Fibroblast of lung (primary cell): ENCODE data around the gene WASF3. TPM values are rescaled to one million over a fixed set of nuclear protein-coding genes. Genes with fewer than 3 reads are reported as not detected.
A peak's percentile ranks its signal among the peaks of the same experiment; 100 is the strongest.

ENCODE experiments used
- DNase-seq, 2 donors: peaks; one replicate each; pipeline versions ENCODE4 v3.0.0 to v3.0.0-alpha.2; 2010; ENCODE audit warnings: low read depth in 2 of 2
- H2AFZ ChIP-seq: 2 replicates; pipeline ENCODE4 v1.5.1; 2012; ENCODE audit warnings: low read length, control low read depth, inconsistent platforms
- H3K27ac ChIP-seq: 2 replicates; pipeline ENCODE4 v1.5.1; 2011; ENCODE audit warnings: low read length, control low read depth; ENCODE audit not compliant: insufficient read depth
- H3K27me3 ChIP-seq: 2 replicates; pipeline ENCODE4 v1.5.1; 2011; ENCODE audit warnings: mild to moderate bottlenecking, low read length; ENCODE audit not compliant: control insufficient read depth, insufficient read depth
- H3K36me3 ChIP-seq: 2 replicates; pipeline ENCODE4 v1.5.1; 2011; ENCODE audit warnings: low read length; ENCODE audit not compliant: control insufficient read depth, insufficient read depth
- H3K4me1 ChIP-seq: 2 replicates; pipeline ENCODE4 v1.5.1; 2011; ENCODE audit warnings: low read length; ENCODE audit not compliant: control insufficient read depth, insufficient read depth; ENCODE audit errors: extremely low read depth
- H3K4me2 ChIP-seq: 2 replicates; pipeline ENCODE4 v1.5.1; 2011; ENCODE audit warnings: low read length, control low read depth; ENCODE audit not compliant: insufficient read depth; ENCODE audit errors: extremely low read depth
- H3K4me3 ChIP-seq, 4 experiments: fragments of 200-600 bp in 1 of 4; sonication (generic) in 1 of 4; replicated peaks in 1 of 4; 2 replicates each; pipeline ENCODE4 v1.5.1; 2011 to 2016; ENCODE audit warnings: low read length in 4 of 4, low read depth in 3 of 4, mild to moderate bottlenecking in 3 of 4, control low read depth in 2 of 4, inconsistent platforms in 1 of 4, mixed read lengths in 1 of 4; ENCODE audit not compliant: insufficient read depth in 1 of 4; ENCODE audit errors: control extremely low read depth in 1 of 4
- H3K79me2 ChIP-seq: 2 replicates; pipeline ENCODE4 v1.5.1; 2012; ENCODE audit warnings: mild to moderate bottlenecking, low read length, inconsistent platforms; ENCODE audit not compliant: control insufficient read depth, insufficient read depth
- H3K9ac ChIP-seq: 2 replicates; pipeline ENCODE4 v1.5.1; 2011; ENCODE audit warnings: mild to moderate bottlenecking, low read length, control low read depth; ENCODE audit not compliant: insufficient read depth
- H3K9me3 ChIP-seq: 2 replicates; pipeline ENCODE4 v1.5.1; 2012; ENCODE audit warnings: low read depth, low read length; ENCODE audit not compliant: control insufficient read depth, insufficient read depth
- H4K20me1 ChIP-seq: 2 replicates; pipeline ENCODE4 v1.5.1; 2011; ENCODE audit warnings: low read length; ENCODE audit not compliant: control insufficient read depth, insufficient read depth; ENCODE audit errors: extremely low read depth
- EZH2 ChIP-seq: IDR thresholded peaks from 2 replicates; pipeline ENCODE4 v1.5.1; 2012; ENCODE audit warnings: low read length, control low read depth, mild to moderate bottlenecking; ENCODE audit errors: missing control alignments
- polyA plus RNA-seq, 2 donors: library from polyadenylated mRNA; depleted of rRNA in 1 of 2; stranded (reverse) in 1 of 2; unstranded in 1 of 2; fragments of >200 nt; gene quantifications; 2 replicates each; pipeline ENCODE4 v1.2.1, GENCODE V29; 2011 to 2012; ENCODE audit warnings: missing spikeins in 1 of 2
- total RNA-seq: library from RNA; depleted of rRNA; stranded (reverse); fragments of >200 nt; gene quantifications from 2 replicates; pipeline ENCODE4 v1.2.1, GENCODE V29; 2014
- TF ChIP-seq, protein P1 (sequence below), 2 donors: IDR thresholded peaks in 1 of 2; conservative IDR thresholded peaks in 1 of 2; 1 replicate in 1 of 2; 2 replicates in 1 of 2; pipeline ENCODE4 v1.5.1; 2011 to 2012; ENCODE audit warnings: low read length in 2 of 2, control low read depth in 1 of 2, inconsistent platforms in 1 of 2, low read depth in 1 of 2, mild to moderate bottlenecking in 1 of 2

Gene WASF3
- total and polyA plus RNA-seq, 2 donors (not counting 1 experiment from before 2014, with no cell fraction given), result 18.2 to 19.5 TPM

DNA sequence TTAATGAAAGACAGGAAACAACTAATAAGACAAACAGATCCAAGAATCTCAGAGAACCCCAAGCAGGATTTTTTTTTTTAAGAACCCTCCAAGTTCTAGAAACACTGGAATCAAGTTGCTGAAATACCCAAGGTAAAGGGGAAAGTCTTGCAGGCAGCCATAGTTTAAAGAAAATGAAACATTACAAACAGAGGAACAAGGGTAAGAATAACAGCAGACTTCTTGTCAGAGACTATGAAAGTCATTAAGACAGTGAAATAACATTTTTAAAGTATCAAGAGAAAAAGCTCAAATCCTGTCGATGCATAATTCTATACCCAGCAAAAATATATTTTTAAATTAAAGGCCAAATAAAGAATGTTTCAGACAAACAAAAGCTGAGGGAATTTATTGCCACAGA, 67.1 kb downstream of the WASF3 start:
- H3K4me3 ChIP-seq, result no peak overlapping the region
- TF ChIP-seq EZH2, result no peak
- TF ChIP-seq, protein P1, sequence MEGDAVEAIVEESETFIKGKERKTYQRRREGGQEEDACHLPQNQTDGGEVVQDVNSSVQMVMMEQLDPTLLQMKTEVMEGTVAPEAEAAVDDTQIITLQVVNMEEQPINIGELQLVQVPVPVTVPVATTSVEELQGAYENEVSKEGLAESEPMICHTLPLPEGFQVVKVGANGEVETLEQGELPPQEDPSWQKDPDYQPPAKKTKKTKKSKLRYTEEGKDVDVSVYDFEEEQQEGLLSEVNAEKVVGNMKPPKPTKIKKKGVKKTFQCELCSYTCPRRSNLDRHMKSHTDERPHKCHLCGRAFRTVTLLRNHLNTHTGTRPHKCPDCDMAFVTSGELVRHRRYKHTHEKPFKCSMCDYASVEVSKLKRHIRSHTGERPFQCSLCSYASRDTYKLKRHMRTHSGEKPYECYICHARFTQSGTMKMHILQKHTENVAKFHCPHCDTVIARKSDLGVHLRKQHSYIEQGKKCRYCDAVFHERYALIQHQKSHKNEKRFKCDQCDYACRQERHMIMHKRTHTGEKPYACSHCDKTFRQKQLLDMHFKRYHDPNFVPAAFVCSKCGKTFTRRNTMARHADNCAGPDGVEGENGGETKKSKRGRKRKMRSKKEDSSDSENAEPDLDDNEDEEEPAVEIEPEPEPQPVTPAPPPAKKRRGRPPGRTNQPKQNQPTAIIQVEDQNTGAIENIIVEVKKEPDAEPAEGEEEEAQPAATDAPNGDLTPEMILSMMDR (conservative IDR thresholded peaks at IDR 0.05 in 1 of 2, IDR thresholded peaks at IDR 0.05 in 1 of 2; ENCODE audit: low read depth in 1 of 2, low read length in 2 of 2), result no peak
- no peak overlapping the region for H3K27ac ChIP-seq
- DNase-seq, result no peak
- H3K9me3 ChIP-seq, result no peaks in the 10 kb centered on the region
- no peak overlapping the region for H3K9ac ChIP-seq
- no peaks in the 10 kb centered on the region for H3K36me3 ChIP-seq
- no peaks in the 10 kb centered on the region for H3K27me3 ChIP-seq
- H3K4me2 ChIP-seq, result no peak overlapping the region
- no peak overlapping the region for H2AFZ ChIP-seq
- H4K20me1 ChIP-seq, result no peaks in the 10 kb centered on the region
- no peaks in the 10 kb centered on the region for H3K4me1 ChIP-seq
- H3K79me2 ChIP-seq, result no peaks in the 10 kb centered on the region

DNA sequence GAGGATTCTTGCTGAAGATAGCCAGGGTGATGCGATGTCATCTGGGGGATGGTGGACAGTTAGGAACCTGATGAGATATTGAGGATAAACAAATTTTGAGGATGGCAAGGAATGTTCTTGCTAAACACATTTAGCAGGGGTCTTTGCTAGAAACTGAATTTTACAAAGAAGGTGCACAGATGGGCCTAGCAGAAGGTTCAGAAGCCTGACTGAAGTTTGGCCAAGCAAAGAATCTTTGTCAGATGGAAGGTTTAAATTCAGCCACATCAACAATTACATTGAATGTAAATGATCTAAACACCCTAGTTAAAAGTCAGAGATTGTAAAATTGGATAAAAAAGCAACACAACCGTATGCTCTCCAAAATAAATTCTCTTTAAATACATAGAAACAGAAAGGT, 68.8 kb downstream of the WASF3 start:
- H3K9me3 ChIP-seq, result no peaks in the 10 kb centered on the region
- no peak overlapping the region for H2AFZ ChIP-seq
- H3K9ac ChIP-seq, result no peak overlapping the region
- H3K27me3 ChIP-seq, result no peaks in the 10 kb centered on the region
- H3K27ac ChIP-seq, result no peak overlapping the region
- H3K4me1 ChIP-seq, result no peaks in the 10 kb centered on the region
- TF ChIP-seq, protein P1 (conservative IDR thresholded peaks at IDR 0.05 in 1 of 2, IDR thresholded peaks at IDR 0.05 in 1 of 2; ENCODE audit: low read depth in 1 of 2, low read length in 2 of 2), result no peak
- H3K79me2 ChIP-seq, result no peaks in the 10 kb centered on the region
- no peaks in the 10 kb centered on the region for H3K36me3 ChIP-seq
- H4K20me1 ChIP-seq, result no peaks in the 10 kb centered on the region
- DNase-seq, result no peak
- no peak overlapping the region for H3K4me3 ChIP-seq
- no peak overlapping the region for H3K4me2 ChIP-seq

DNA sequence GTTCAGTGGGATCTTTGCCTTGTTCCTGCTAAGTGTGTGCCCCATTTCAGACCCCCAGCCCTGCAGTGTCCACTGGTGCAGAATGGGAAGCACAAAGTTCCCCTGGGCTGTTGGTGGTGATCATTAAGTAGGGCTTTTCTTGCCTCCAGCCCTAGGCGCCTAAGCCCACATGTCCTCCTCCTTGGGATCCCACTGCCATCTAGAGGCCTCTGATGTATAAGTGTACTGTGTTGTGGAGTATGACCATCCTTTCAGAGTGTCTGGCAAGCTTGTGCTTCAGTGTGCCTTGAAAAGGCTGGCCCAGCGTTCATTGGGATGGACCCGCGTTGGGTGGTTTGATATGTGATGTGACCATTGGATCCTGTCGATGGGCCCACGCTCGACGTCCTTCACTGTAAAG, 71.2 kb downstream of the WASF3 start:
- no peak overlapping the region for H3K27ac ChIP-seq
- H4K20me1 ChIP-seq, result no peaks in the 10 kb centered on the region
- no peaks in the 10 kb centered on the region for H3K9me3 ChIP-seq
- no peaks in the 10 kb centered on the region for H3K36me3 ChIP-seq
- H2AFZ ChIP-seq, result no peak overlapping the region
- peak; percentile 34 to 42 for DNase-seq
- H3K4me1 ChIP-seq, result no peaks in the 10 kb centered on the region
- H3K79me2 ChIP-seq, result no peaks in the 10 kb centered on the region
- no peak for TF ChIP-seq EZH2
- TF ChIP-seq, protein P1 (conservative IDR thresholded peaks at IDR 0.05 in 1 of 2, IDR thresholded peaks at IDR 0.05 in 1 of 2; ENCODE audit: low read depth in 1 of 2, low read length in 2 of 2), result peak; percentile 26 to 36
- no peak overlapping the region for H3K4me3 ChIP-seq
- no peak overlapping the region for H3K4me2 ChIP-seq
- no peak overlapping the region for H3K9ac ChIP-seq
- H3K27me3 ChIP-seq, result no peaks in the 10 kb centered on the region
